Trophoblast cell (in vitro differentiated cells and primary cell): ENCODE measurements around the gene S100A7A.

Source experiments
- DNase-seq, 2 donors: peaks; one replicate each; pipeline ENCODE4 v3.0.0-alpha.2; 2016
- H2AFZ ChIP-seq: 2 replicates; pipeline ENCODE4 v1.6.1; 2013; ENCODE audit warnings: low read length, moderate library complexity, mild to moderate bottlenecking; ENCODE audit not compliant: insufficient read depth, poor library complexity
- H2AK5ac ChIP-seq: 2 replicates; pipeline ENCODE4 v1.6.1; 2013; ENCODE audit warnings: mild to moderate bottlenecking, low read length
- H2BK120ac ChIP-seq: 2 replicates; pipeline ENCODE4 v1.6.1; 2013; ENCODE audit warnings: low read length, mild to moderate bottlenecking, moderate library complexity; ENCODE audit not compliant: insufficient read depth, poor library complexity
- H2BK12ac ChIP-seq: 2 replicates; pipeline ENCODE4 v1.6.1; 2013; ENCODE audit warnings: mild to moderate bottlenecking, low read length, moderate library complexity
- H2BK5ac ChIP-seq: 2 replicates; pipeline ENCODE4 v1.6.1; 2013; ENCODE audit warnings: low read length, low read depth, moderate library complexity, mild to moderate bottlenecking; ENCODE audit not compliant: poor library complexity
- H3K14ac ChIP-seq: 2 replicates; pipeline ENCODE4 v1.6.1; 2013; ENCODE audit warnings: mild to moderate bottlenecking, low read length
- H3K18ac ChIP-seq: 2 replicates; pipeline ENCODE4 v1.6.1; 2013; ENCODE audit warnings: mild to moderate bottlenecking, low read length
- H3K23ac ChIP-seq: 2 replicates; pipeline ENCODE4 v1.6.1; 2013; ENCODE audit warnings: low read length
- H3K27ac ChIP-seq: 2 replicates; pipeline ENCODE4 v1.5.1; 2013; ENCODE audit warnings: low read depth, mild to moderate bottlenecking, inconsistent platforms, low read length, moderate library complexity
- H3K27me3 ChIP-seq: 2 replicates; pipeline ENCODE4 v1.6.1; 2013; ENCODE audit warnings: inconsistent platforms, mild to moderate bottlenecking, low read length, moderate library complexity; ENCODE audit not compliant: insufficient read depth
- H3K36me3 ChIP-seq, 2 experiments: 1 replicate in 1 of 2; 2 replicates in 1 of 2; pipeline ENCODE4 v1.6.1; 2013; ENCODE audit warnings: low read length in 2 of 2, mild to moderate bottlenecking in 2 of 2, moderate library complexity in 1 of 2; ENCODE audit not compliant: insufficient read depth in 2 of 2, control insufficient read depth in 1 of 2
- H3K4ac ChIP-seq: 2 replicates; pipeline ENCODE4 v1.6.1; 2013; ENCODE audit warnings: low read depth, mild to moderate bottlenecking, low read length, moderate library complexity
- H3K4me1 ChIP-seq, 2 experiments: 1 replicate in 1 of 2; 2 replicates in 1 of 2; pipeline ENCODE4 v1.6.1; 2013; ENCODE audit warnings: low read length in 2 of 2, mild to moderate bottlenecking in 2 of 2, moderate library complexity in 1 of 2; ENCODE audit not compliant: insufficient read depth in 2 of 2, control insufficient read depth in 1 of 2
- H3K4me2 ChIP-seq: 2 replicates; pipeline ENCODE4 v1.6.1; 2013; ENCODE audit warnings: inconsistent platforms, mild to moderate bottlenecking, low read length, moderate library complexity
- H3K4me3 ChIP-seq: 2 replicates; pipeline ENCODE4 v1.5.1; 2013; ENCODE audit warnings: mild to moderate bottlenecking, low read depth, low read length, inconsistent platforms
- H3K79me1 ChIP-seq: one replicate; pipeline ENCODE4 v1.6.1; 2013; ENCODE audit warnings: low read length
- H3K79me2 ChIP-seq: 2 replicates; pipeline ENCODE4 v1.6.1; 2013; ENCODE audit warnings: low read length, mild to moderate bottlenecking; ENCODE audit not compliant: control insufficient read depth, insufficient read depth, poor library complexity
- H3K9ac ChIP-seq: 2 replicates; pipeline ENCODE4 v1.6.1; 2013; ENCODE audit warnings: mild to moderate bottlenecking, low read length
- H3K9me3 ChIP-seq: 2 replicates; pipeline ENCODE4 v1.6.1; 2013; ENCODE audit warnings: low read depth, mild to moderate bottlenecking, control low read depth, inconsistent platforms, low read length; ENCODE audit not compliant: insufficient read depth
- H4K12ac ChIP-seq: 2 replicates; pipeline ENCODE4 v1.6.1; 2013; ENCODE audit warnings: low read depth, mild to moderate bottlenecking, low read length, moderate library complexity
- H4K8ac ChIP-seq: 2 replicates; pipeline ENCODE4 v1.6.1; 2013; ENCODE audit warnings: low read depth, mild to moderate bottlenecking, low read length, moderate library complexity
- H4K91ac ChIP-seq: one replicate; pipeline ENCODE4 v1.6.1; 2013; ENCODE audit warnings: low read depth, mild to moderate bottlenecking, low read length, moderate library complexity
- WGBS: extraction: QIAGEN DNeasy Blood & Tissue Kit; methylation state at CpG from one replicate; pipeline ENCODE4 v1.1.7; 2013; ENCODE audit warnings: missing lambda C conversion rate; ENCODE audit not compliant: insufficient read length, insufficient coverage; ENCODE audit errors: extremely low coverage; 5-methylcytosine and 5-hydroxymethylcytosine counted together

Gene S100A7A

GRCh38 chr1:153397051-153397923, 19.0 kb upstream of the S100A7A start:
- Histone ChIP-seq H3K4ac (no peak overlapping the region), H4K12ac (no peak overlapping the region), H2BK12ac (no peak overlapping the region), H3K27ac (no peak overlapping the region), H3K23ac (no peak overlapping the region), H3K4me3 (no peak overlapping the region), H2AFZ (no peak overlapping the region), H3K18ac (no peak overlapping the region), H3K79me2 (no peaks in the 10 kb centered on the region), H3K4me2 (no peak overlapping the region), H3K27me3 (no peaks in the 10 kb centered on the region), H3K79me1 (no peaks in the 10 kb centered on the region), H2BK120ac (no peak overlapping the region), H3K9ac (no peak overlapping the region), H2BK5ac (no peak overlapping the region), H2AK5ac (no peak overlapping the region), H3K14ac (no peak overlapping the region), H4K91ac (no peak overlapping the region), H3K9me3 (peaks cover 3% of the 10 kb centered on the region), H3K36me3 (no peaks in the 10 kb centered on the region), H4K8ac (no peak overlapping the region), H3K4me1 (no peaks in the 10 kb centered on the region)
- no CpG with 5 or more reads among the region's 19 CpGs for WGBS
- DNase-seq = no peak

- no peaks in the 10 kb centered on the region for H3K27me3 ChIP-seq
- H2BK120ac ChIP-seq = no peak overlapping the region
- no peak overlapping the region for H3K4ac ChIP-seq
- WGBS = no CpG with 5 or more reads among the region's 6 CpGs
- no peak overlapping the region for H3K14ac ChIP-seq
- H3K4me3 ChIP-seq = no peak overlapping the region
- H3K9ac ChIP-seq = no peak overlapping the region
- H4K91ac ChIP-seq = no peak overlapping the region
- H2BK12ac ChIP-seq = no peak overlapping the region
- H3K9me3 ChIP-seq = peaks cover 3% of the 10 kb centered on the region
- no peak overlapping the region for H2AFZ ChIP-seq
- H3K23ac ChIP-seq = no peak overlapping the region
- no peaks in the 10 kb centered on the region for H3K79me2 ChIP-seq
- H2BK5ac ChIP-seq = no peak overlapping the region
- no peak overlapping the region for H4K8ac ChIP-seq
- no peak for DNase-seq
- H3K79me1 ChIP-seq = no peaks in the 10 kb centered on the region
- H3K36me3 ChIP-seq = no peaks in the 10 kb centered on the region
- no peak overlapping the region for H3K4me2 ChIP-seq
- H4K12ac ChIP-seq = no peak overlapping the region
- no peak overlapping the region for H2AK5ac ChIP-seq
- H3K27ac ChIP-seq = no peak overlapping the region
- no peak overlapping the region for H3K18ac ChIP-seq
- H3K4me1 ChIP-seq = no peaks in the 10 kb centered on the region
These were observed 18.2 kb upstream of the S100A7A start for GRCh38 chr1:153397924-153398651.

DNA sequence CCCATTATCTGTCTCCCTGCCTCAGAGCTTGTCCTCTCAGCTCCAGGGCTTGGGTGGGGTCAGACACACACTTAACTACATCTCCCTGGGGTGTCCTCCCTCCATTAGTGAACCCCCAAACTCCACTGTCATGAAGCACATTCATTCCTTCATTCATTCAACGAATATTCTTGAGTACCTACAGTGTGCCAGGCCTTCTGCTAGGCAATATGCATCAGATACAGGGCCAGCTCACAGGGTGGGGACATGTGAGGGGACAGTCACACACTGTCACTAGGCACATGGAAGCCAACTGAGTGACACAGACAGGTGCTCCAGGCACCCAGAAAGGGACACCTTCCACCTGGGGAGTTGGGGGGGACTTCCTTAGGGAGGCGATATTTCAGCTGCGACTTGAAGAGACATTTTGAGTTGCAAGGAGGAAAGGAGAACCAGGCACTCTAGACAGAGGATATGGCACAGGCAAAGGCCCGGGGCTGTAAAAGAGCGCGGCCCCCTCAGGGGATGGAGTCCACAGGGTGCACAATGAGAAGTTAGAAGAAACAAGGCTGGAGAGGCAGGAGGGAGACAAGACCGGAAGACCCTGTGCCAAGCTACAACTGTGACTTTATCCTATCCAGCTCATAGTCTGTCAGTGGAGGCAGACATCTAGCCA, 16.8 kb upstream of the S100A7A start:
- WGBS = no CpG with 5 or more reads among the region's 7 CpGs
- Histone ChIP-seq H3K4ac (no peak overlapping the region), H3K23ac (no peak overlapping the region)

DNA sequence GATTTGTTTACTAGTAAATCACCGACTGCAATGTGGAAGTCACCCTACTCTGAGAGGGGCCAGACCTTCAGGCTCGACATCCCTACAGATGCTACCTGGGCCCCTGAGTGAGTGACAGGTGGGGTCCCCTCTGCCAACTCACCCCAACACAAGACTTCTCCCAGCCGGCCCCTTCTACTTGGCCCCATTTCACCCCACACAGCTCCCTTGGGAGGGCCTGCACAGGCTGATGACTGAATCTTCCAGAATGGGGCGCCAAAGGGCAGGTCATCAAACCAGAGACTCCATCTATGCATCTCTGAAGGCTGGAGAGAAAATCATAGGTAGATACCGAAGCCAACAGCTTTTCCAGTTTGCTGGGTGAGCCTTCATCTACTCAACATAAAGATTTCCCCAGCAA, 16.1 kb upstream of the S100A7A start:
- Histone ChIP-seq H3K18ac (no peak overlapping the region), H2BK120ac (no peak overlapping the region), H3K36me3 (no peaks in the 10 kb centered on the region), H2BK12ac (no peak overlapping the region), H2AK5ac (no peak overlapping the region), H3K4me2 (no peak overlapping the region), H4K91ac (no peak overlapping the region), H3K79me1 (no peaks in the 10 kb centered on the region), H3K4me3 (no peak overlapping the region), H3K79me2 (no peaks in the 10 kb centered on the region), H3K9ac (no peak overlapping the region), H4K12ac (no peak overlapping the region), H3K14ac (no peak overlapping the region), H4K8ac (no peak overlapping the region), H3K27me3 (no peaks in the 10 kb centered on the region), H3K23ac (no peak overlapping the region), H3K4ac (no peak overlapping the region), H2BK5ac (no peak overlapping the region), H3K9me3 (no peaks in the 10 kb centered on the region), H3K4me1 (no peaks in the 10 kb centered on the region), H2AFZ (no peak overlapping the region), H3K27ac (no peak overlapping the region)
- WGBS = no CpG with 5 or more reads among the region's 5 CpGs
- no peak for DNase-seq

More for the DNA sequence above, 16.8 kb upstream of the S100A7A start:
- Histone ChIP-seq H3K14ac (no peak overlapping the region), H3K27ac (no peak overlapping the region), H3K36me3 (no peaks in the 10 kb centered on the region), H4K91ac (no peak overlapping the region), H2BK120ac (no peak overlapping the region), H3K79me2 (no peaks in the 10 kb centered on the region), H3K18ac (no peak overlapping the region), H3K27me3 (no peaks in the 10 kb centered on the region), H3K4me2 (no peak overlapping the region), H4K8ac (no peak overlapping the region), H4K12ac (no peak overlapping the region), H3K9ac (no peak overlapping the region), H2BK5ac (no peak overlapping the region), H2AK5ac (no peak overlapping the region), H3K9me3 (peaks cover under 1% of the 10 kb centered on the region), H2AFZ (no peak overlapping the region), H2BK12ac (no peak overlapping the region), H3K4me3 (no peak overlapping the region), H3K79me1 (no peaks in the 10 kb centered on the region), H3K4me1 (no peaks in the 10 kb centered on the region)
- no peak for DNase-seq
